ENCODE measurements around the gene EMX1. TPM values are rescaled to one million over a fixed set of nuclear protein-coding genes. Genes with fewer than 3 reads are reported as not detected.

EMX1 gene
- 0.15 TPM for polyA plus RNA-seq (2013, experiment 1 of 2)
- polyA plus RNA-seq (2013, experiment 2 of 2): 0.35 TPM

DNA sequence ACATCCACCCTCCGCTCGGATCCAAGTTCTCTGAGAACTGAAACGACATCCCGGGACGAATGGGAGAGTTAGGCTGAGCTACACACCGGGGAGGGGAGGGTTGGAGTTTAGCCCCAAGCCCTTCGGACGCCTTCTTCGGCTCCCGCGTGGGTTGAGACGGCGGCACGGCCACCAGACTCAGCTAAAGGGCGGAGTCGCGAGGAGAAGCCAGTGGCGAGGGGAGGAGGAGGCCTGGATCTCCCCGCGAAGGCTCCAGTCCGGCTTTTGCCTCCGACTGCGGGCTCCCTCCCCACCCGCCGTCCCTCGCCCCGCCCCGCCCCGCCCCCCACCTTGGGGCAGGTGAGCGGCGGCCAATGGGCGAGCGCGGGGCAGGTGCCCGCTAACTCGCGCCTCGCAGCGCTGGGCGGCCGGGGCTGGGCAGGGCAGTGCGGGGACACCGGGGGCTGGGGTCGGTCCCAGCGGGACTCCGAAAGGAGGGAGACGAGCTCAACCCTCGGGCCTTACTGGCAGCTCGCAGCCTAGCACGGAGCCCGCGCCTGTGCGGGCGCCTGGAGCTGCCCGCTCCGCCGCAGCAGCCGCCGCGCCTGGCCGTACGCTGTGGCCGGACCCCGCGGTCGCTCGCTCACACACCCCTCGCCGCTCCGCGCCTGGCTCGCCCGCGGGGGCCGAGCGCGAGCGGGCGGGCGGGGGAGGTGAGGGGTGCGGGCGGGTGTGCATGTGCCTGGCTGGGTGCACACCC, at the start of gene EMX1:
Gene EMX1 (plus strand): TSS at position 382 of the 739 bp plus-strand sequence. CDS start 334 bp downstream, at position 716.
- WGBS (ENCODE audit: extremely low coverage, insufficient coverage, low lambda C conversion rate): no CpG with 5 or more reads among the region's 82 CpGs
- peak; percentile 93 for DNase-seq
- Histone ChIP-seq H3K27ac (ENCODE audit: low read depth, low read length) (no peak within 1 kb of the TSS), H3K18ac (ENCODE audit: low read length) (peak within 1 kb of the TSS; percentile 5), H3K4me1 (ENCODE audit: control insufficient read depth, low read depth, low read length) (peaks cover 12% of the 10 kb centered on the region), H3K79me2 (ENCODE audit: control insufficient read depth, insufficient read depth, low read length) (no peaks in the 10 kb centered on the region), H2AK5ac (ENCODE audit: low read length) (no peak within 1 kb of the TSS), H4K5ac (ENCODE audit: low read length) (no peak within 1 kb of the TSS), H4K8ac (ENCODE audit: low read depth, low read length) (no peak within 1 kb of the TSS), H3K79me1 (ENCODE audit: low read length) (no peaks in the 10 kb centered on the region), H3K36me3 (ENCODE audit: control insufficient read depth, insufficient read depth, low read length) (no peaks in the 10 kb centered on the region), H3K9ac (ENCODE audit: low read length) (peak within 1 kb of the TSS; percentile 62), H3K4me2 (ENCODE audit: low read length) (peak within 1 kb of the TSS; percentile 66), H3K4ac (ENCODE audit: low read depth, low read length) (no peak within 1 kb of the TSS), H3K27me3 (ENCODE audit: insufficient read depth, low read length, poor library complexity) (peaks cover 56% of the 10 kb centered on the region), H2BK15ac (replicated peaks; ENCODE audit: low read depth) (no peak within 1 kb of the TSS), H3K56ac (ENCODE audit: low read length) (peak within 1 kb of the TSS; percentile 92), H2BK120ac (ENCODE audit: low read depth, low read length) (no peak within 1 kb of the TSS), H3K4me3 (ENCODE audit: low read length) (peak within 1 kb of the TSS; percentile 1), H3K23ac (ENCODE audit: low read length) (peak within 1 kb of the TSS; percentile 74), H2BK5ac (ENCODE audit: low read length) (no peak within 1 kb of the TSS)

DNA sequence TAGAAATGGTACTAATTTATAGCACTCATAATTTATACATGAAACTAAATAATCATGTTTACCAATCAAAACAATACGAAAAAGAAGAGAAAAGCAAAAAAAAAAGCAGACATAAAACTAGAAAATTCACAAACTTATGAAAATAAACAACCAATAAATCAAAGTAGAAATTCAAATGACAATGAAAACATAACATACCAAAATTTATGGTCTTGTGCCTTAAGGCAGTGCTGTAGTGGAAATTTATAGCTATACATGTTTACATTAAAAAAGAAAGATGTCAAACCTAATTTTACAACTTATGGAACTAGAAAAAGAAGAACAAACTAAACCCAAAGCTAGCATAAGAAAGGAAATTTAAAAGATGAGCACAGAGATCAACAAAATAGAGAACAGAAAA, 46.3 kb upstream of the EMX1 start:
- H2BK120ac ChIP-seq (ENCODE audit: low read depth, low read length): no peak overlapping the region
- H4K8ac ChIP-seq (ENCODE audit: low read depth, low read length): no peak overlapping the region
- H4K5ac ChIP-seq (ENCODE audit: low read length): no peak overlapping the region
- H3K27ac ChIP-seq (ENCODE audit: low read depth, low read length): no peak overlapping the region
- H2BK15ac ChIP-seq (replicated peaks; ENCODE audit: low read depth): no peak overlapping the region
- H3K27me3 ChIP-seq (ENCODE audit: insufficient read depth, low read length, poor library complexity): no peaks in the 10 kb centered on the region
- H2AK5ac ChIP-seq (ENCODE audit: low read length): no peak overlapping the region
- no peak overlapping the region for H2BK5ac ChIP-seq (ENCODE audit: low read length)
- H3K56ac ChIP-seq (ENCODE audit: low read length): no peak overlapping the region
- no peak for DNase-seq
- no peaks in the 10 kb centered on the region for H3K79me2 ChIP-seq (ENCODE audit: control insufficient read depth, insufficient read depth, low read length)
- H3K4me1 ChIP-seq (ENCODE audit: control insufficient read depth, low read depth, low read length): no peaks in the 10 kb centered on the region
- no peaks in the 10 kb centered on the region for H3K79me1 ChIP-seq (ENCODE audit: low read length)
- no peak overlapping the region for H3K9ac ChIP-seq (ENCODE audit: low read length)
- H3K23ac ChIP-seq (ENCODE audit: low read length): no peak overlapping the region
- WGBS (ENCODE audit: extremely low coverage, insufficient coverage, low lambda C conversion rate): no CpG with 5 or more reads among the region's 1 CpG
- no peak overlapping the region for H3K18ac ChIP-seq (ENCODE audit: low read length)
- no peak overlapping the region for H3K4me2 ChIP-seq (ENCODE audit: low read length)
- no peak overlapping the region for H3K4ac ChIP-seq (ENCODE audit: low read depth, low read length)
- H3K36me3 ChIP-seq (ENCODE audit: control insufficient read depth, insufficient read depth, low read length): no peaks in the 10 kb centered on the region
- no peak overlapping the region for H3K4me3 ChIP-seq (ENCODE audit: low read length)

DNA sequence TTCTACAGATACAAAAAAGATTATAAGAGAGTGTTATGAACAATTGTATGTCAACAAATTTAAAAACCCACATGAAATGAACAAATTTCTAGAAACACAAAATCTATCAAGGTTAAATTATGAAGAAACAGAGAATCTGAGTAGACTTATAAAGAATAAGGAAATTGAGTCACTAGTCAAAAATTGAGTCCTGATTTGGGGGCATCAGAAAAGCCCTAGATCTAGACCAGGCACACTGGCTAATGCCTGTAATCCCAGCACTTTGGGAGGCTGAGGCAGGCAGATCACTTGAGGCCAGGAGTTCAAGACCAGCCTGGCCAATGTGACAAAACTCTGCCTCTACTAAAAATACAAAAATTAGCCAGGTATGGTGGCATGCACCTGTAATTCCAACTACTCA, 45.4 kb upstream of the EMX1 start:
- H2BK120ac ChIP-seq (ENCODE audit: low read depth, low read length): no peak overlapping the region
- H3K79me1 ChIP-seq (ENCODE audit: low read length): no peaks in the 10 kb centered on the region
- H3K4me2 ChIP-seq (ENCODE audit: low read length): no peak overlapping the region
- no peak overlapping the region for H3K23ac ChIP-seq (ENCODE audit: low read length)
- no peaks in the 10 kb centered on the region for H3K4me1 ChIP-seq (ENCODE audit: control insufficient read depth, low read depth, low read length)
- no peak overlapping the region for H3K18ac ChIP-seq (ENCODE audit: low read length)
- no peak for DNase-seq
- no peak overlapping the region for H4K5ac ChIP-seq (ENCODE audit: low read length)
- H3K36me3 ChIP-seq (ENCODE audit: control insufficient read depth, insufficient read depth, low read length): no peaks in the 10 kb centered on the region
- no peak overlapping the region for H3K4ac ChIP-seq (ENCODE audit: low read depth, low read length)
- no peaks in the 10 kb centered on the region for H3K79me2 ChIP-seq (ENCODE audit: control insufficient read depth, insufficient read depth, low read length)
- no peak overlapping the region for H3K9ac ChIP-seq (ENCODE audit: low read length)
- H3K27me3 ChIP-seq (ENCODE audit: insufficient read depth, low read length, poor library complexity): no peaks in the 10 kb centered on the region
- no peak overlapping the region for H3K56ac ChIP-seq (ENCODE audit: low read length)
- H4K8ac ChIP-seq (ENCODE audit: low read depth, low read length): no peak overlapping the region
- H2BK5ac ChIP-seq (ENCODE audit: low read length): no peak overlapping the region
- H3K4me3 ChIP-seq (ENCODE audit: low read length): no peak overlapping the region
- H3K27ac ChIP-seq (ENCODE audit: low read depth, low read length): no peak overlapping the region
- H2AK5ac ChIP-seq (ENCODE audit: low read length): no peak overlapping the region
- H2BK15ac ChIP-seq (replicated peaks; ENCODE audit: low read depth): no peak overlapping the region

DNA sequence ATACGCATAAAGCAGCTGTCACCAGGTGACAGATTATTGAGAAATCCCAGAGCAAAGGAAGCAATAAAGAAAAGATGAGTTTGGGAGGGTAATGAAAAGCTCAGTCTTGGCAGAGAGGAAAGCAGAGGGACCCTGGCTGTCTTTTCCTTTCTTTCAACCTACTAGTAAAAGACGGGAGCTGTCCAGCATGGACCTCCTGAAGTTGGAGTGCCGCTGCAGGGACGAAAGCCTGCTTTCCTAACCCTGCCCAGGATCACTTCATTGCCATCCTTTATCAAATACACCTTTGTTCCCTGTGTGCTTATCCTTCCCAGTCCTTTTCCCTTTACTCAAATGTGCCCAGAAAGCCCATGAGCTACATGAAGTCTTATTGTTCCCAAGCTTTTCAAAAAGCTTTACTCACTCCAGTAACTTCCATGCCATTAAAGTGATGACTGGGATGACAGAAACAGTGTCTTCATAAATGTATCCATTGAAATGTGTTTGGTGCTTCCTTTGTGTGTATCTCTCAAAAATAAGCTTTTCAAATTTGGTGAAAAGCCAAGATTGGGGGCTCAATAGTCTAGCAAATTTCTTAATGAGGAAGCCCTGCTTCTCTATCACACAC, 33.9 kb upstream of the EMX1 start:
- H3K4me1 ChIP-seq (ENCODE audit: control insufficient read depth, low read depth, low read length): no peaks in the 10 kb centered on the region
- H3K27ac ChIP-seq (ENCODE audit: low read depth, low read length): no peak overlapping the region
- H3K18ac ChIP-seq (ENCODE audit: low read length): no peak overlapping the region
- peaks cover 4% of the 10 kb centered on the region for H3K27me3 ChIP-seq (ENCODE audit: insufficient read depth, low read length, poor library complexity)
- no peak overlapping the region for H3K4me3 ChIP-seq (ENCODE audit: low read length)
- no peaks in the 10 kb centered on the region for H3K36me3 ChIP-seq (ENCODE audit: control insufficient read depth, insufficient read depth, low read length)
- H2AK5ac ChIP-seq (ENCODE audit: low read length): no peak overlapping the region
- H3K79me2 ChIP-seq (ENCODE audit: control insufficient read depth, insufficient read depth, low read length): no peaks in the 10 kb centered on the region
- no peak overlapping the region for H3K23ac ChIP-seq (ENCODE audit: low read length)
- no peak overlapping the region for H4K8ac ChIP-seq (ENCODE audit: low read depth, low read length)
- no peaks in the 10 kb centered on the region for H3K79me1 ChIP-seq (ENCODE audit: low read length)
- H3K56ac ChIP-seq (ENCODE audit: low read length): no peak overlapping the region
- no peak overlapping the region for H2BK5ac ChIP-seq (ENCODE audit: low read length)
- no peak overlapping the region for H3K4me2 ChIP-seq (ENCODE audit: low read length)
- H3K9ac ChIP-seq (ENCODE audit: low read length): no peak overlapping the region
- H2BK120ac ChIP-seq (ENCODE audit: low read depth, low read length): no peak overlapping the region
- DNase-seq: peak; percentile 65
- WGBS (ENCODE audit: extremely low coverage, insufficient coverage, low lambda C conversion rate): no CpG with 5 or more reads among the region's 4 CpGs
- H4K5ac ChIP-seq (ENCODE audit: low read length): no peak overlapping the region
- H3K4ac ChIP-seq (ENCODE audit: low read depth, low read length): no peak overlapping the region
- no peak overlapping the region for H2BK15ac ChIP-seq (replicated peaks; ENCODE audit: low read depth)

DNA sequence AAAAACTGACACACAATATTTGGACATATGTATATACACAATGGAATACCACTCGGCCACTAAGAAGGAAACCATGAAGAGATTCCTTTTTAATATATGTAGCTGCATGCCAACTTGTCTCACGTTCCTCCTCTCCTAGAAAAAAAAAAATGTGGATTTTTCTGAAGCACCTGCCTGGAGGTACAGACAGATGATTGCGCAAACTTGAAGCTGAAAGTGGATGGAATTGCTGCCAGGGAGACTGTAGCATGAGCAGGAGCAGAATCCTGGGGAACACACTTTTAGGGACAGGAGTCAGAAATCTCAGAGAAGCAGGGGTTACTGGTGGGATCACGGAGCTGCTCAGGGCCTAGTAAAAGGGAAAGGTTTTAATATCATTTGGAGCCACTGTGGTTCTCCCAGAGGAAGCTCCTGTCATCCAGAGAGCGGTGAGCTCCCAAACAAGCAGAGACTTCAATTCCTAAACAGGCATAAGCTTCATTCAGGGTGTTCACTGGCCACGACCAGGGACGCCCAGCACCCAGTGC, 30.8 kb upstream of the EMX1 start:
- Histone ChIP-seq H4K5ac (ENCODE audit: low read length) (no peak overlapping the region), H3K27ac (ENCODE audit: low read depth, low read length) (no peak overlapping the region), H3K4me1 (ENCODE audit: control insufficient read depth, low read depth, low read length) (no peaks in the 10 kb centered on the region), H3K79me1 (ENCODE audit: low read length) (no peaks in the 10 kb centered on the region), H2AK5ac (ENCODE audit: low read length) (no peak overlapping the region), H2BK5ac (ENCODE audit: low read length) (no peak overlapping the region), H3K4me2 (ENCODE audit: low read length) (peak overlapping the region; percentile 78), H3K4me3 (ENCODE audit: low read length) (no peak overlapping the region), H3K79me2 (ENCODE audit: control insufficient read depth, insufficient read depth, low read length) (no peaks in the 10 kb centered on the region), H3K23ac (ENCODE audit: low read length) (no peak overlapping the region), H3K18ac (ENCODE audit: low read length) (no peak overlapping the region), H3K56ac (ENCODE audit: low read length) (no peak overlapping the region), H2BK15ac (replicated peaks; ENCODE audit: low read depth) (no peak overlapping the region), H4K8ac (ENCODE audit: low read depth, low read length) (no peak overlapping the region), H3K4ac (ENCODE audit: low read depth, low read length) (no peak overlapping the region), H2BK120ac (ENCODE audit: low read depth, low read length) (no peak overlapping the region), H3K36me3 (ENCODE audit: control insufficient read depth, insufficient read depth, low read length) (no peaks in the 10 kb centered on the region), H3K27me3 (ENCODE audit: insufficient read depth, low read length, poor library complexity) (peaks cover 4% of the 10 kb centered on the region), H3K9ac (ENCODE audit: low read length) (peak overlapping the region; percentile 70)
- no CpG with 5 or more reads among the region's 7 CpGs for WGBS (ENCODE audit: extremely low coverage, insufficient coverage, low lambda C conversion rate)
- no peak for DNase-seq

All from mesendoderm (in vitro differentiated cells).